K562 (cell line): ENCODE data around the gene ITGB2. TPM values are rescaled to one million over a fixed set of nuclear protein-coding genes. Genes with fewer than 3 reads are reported as not detected.

Experiments
- BCOR ChIP-seq: fragments of 450-650 bp; IDR thresholded peaks from 2 replicates; pipeline ENCODE4 v1.6.1; 2016
- CBFA2T3 ChIP-seq: fragments of 450-650 bp; IDR thresholded peaks from 2 replicates; pipeline ENCODE4 v1.6.1; 2017
- CHD1 ChIP-seq: fragments of 200-600 bp; sonication (generic); IDR thresholded peaks from one replicate; pipeline ENCODE4 v1.6.1; 2012; ENCODE audit warnings: mild to moderate bottlenecking, moderate library complexity, low read length, inconsistent platforms
- FOXP4 ChIP-seq: sonication (generic); formaldehyde crosslinking; IDR thresholded peaks from 2 replicates; pipeline ENCODE4 v1.8.0; 2022; ENCODE audit warnings: mild to moderate bottlenecking, missing genetic modification reagents, borderline replicate concordance
- IFI16 ChIP-seq: fragments of 250-450 bp; sonication (Bioruptor Pico); IDR thresholded peaks from 2 replicates; pipeline ENCODE4 v2.1.2; 2022; ENCODE audit warnings: mild to moderate bottlenecking, inconsistent platforms
- MCM7 ChIP-seq, 2 experiments: fragments of 450-650 bp; IDR thresholded peaks; 2 replicates each; pipeline ENCODE4 v1.6.1; 2016 to 2018
- MEF2D ChIP-seq: conservative IDR thresholded peaks from 2 replicates; pipeline ENCODE4 v1.6.1; 2016; ENCODE audit warnings: low read depth, missing genetic modification characterization, missing compliant biosample characterization
- PPARD ChIP-seq: fragments of 250-450 bp; sonication (Bioruptor Pico); IDR thresholded peaks from 2 replicates; pipeline ENCODE4 v1.8.0; 2022; ENCODE audit warnings: inconsistent platforms, mild to moderate bottlenecking, moderate library complexity
- RBFOX2 ChIP-seq: fragments of 200-400 bp; formaldehyde crosslinking; IDR thresholded peaks from 2 replicates; pipeline ENCODE4 v1.6.1; 2017; ENCODE audit warnings: low read depth, mild to moderate bottlenecking, low read length, moderate library complexity
- SLC30A9 ChIP-seq: fragments of 250-450 bp; sonication (Bioruptor Pico); IDR thresholded peaks from 2 replicates; pipeline ENCODE4 v1.8.0; 2022; ENCODE audit warnings: mild to moderate bottlenecking, moderate library complexity
- ZBED1 ChIP-seq: IDR thresholded peaks from 2 replicates; pipeline ENCODE4 v1.6.1; 2014
- ZNF655 ChIP-seq: fragments of 250-450 bp; sonication (Bioruptor Pico); IDR thresholded peaks from 2 replicates; pipeline ENCODE4 v1.5.0; 2021
- polyA plus RNA-seq, 8 experiments: library from polyadenylated mRNA; depleted of rRNA in 4 of 8; stranded (reverse) in 5 of 8; unstranded in 3 of 8; fragments of >200 nt; fragmentation: Nextera tagmentation in 2 of 8; fragmentation: Illumina TruSeq in 1 of 8; extraction: Ambion mirVana in 2 of 8; extraction: Trizol in 1 of 8; gene quantifications; 2 replicates each; pipeline versions ENCODE4 v1.2.1 to v1.2.3, GENCODE V29; 2011 to 2014; ENCODE audit warnings: inconsistent platforms in 1 of 8, missing spikeins in 1 of 8
- total RNA-seq, 7 experiments: library from RNA; depleted of rRNA in 6 of 7; stranded (reverse); fragments of >200 nt in 6 of 7; fragmentation: Illumina TruSeq in 2 of 7; extraction: Trizol in 2 of 7; gene quantifications; 2 replicates each; pipeline versions ENCODE4 v1.2.1 to v1.2.3, GENCODE V29; 2011 to 2021; ENCODE audit warnings: low replicate concordance in 1 of 7
- TF ChIP-seq, protein P1 (sequence below): fragments of 450-650 bp; IDR thresholded peaks from 2 replicates; pipeline ENCODE4 v1.6.1; 2016; ENCODE audit warnings: mild to moderate bottlenecking, moderate library complexity

ITGB2 gene
- total and polyA plus RNA-seq, 9 of the 15 experiments (the other 6 are each of a cell fraction or from before 2014, with no cell fraction given) = 0.07 to 1.3 (median 0.51) TPM; not detected in 2

DNA sequence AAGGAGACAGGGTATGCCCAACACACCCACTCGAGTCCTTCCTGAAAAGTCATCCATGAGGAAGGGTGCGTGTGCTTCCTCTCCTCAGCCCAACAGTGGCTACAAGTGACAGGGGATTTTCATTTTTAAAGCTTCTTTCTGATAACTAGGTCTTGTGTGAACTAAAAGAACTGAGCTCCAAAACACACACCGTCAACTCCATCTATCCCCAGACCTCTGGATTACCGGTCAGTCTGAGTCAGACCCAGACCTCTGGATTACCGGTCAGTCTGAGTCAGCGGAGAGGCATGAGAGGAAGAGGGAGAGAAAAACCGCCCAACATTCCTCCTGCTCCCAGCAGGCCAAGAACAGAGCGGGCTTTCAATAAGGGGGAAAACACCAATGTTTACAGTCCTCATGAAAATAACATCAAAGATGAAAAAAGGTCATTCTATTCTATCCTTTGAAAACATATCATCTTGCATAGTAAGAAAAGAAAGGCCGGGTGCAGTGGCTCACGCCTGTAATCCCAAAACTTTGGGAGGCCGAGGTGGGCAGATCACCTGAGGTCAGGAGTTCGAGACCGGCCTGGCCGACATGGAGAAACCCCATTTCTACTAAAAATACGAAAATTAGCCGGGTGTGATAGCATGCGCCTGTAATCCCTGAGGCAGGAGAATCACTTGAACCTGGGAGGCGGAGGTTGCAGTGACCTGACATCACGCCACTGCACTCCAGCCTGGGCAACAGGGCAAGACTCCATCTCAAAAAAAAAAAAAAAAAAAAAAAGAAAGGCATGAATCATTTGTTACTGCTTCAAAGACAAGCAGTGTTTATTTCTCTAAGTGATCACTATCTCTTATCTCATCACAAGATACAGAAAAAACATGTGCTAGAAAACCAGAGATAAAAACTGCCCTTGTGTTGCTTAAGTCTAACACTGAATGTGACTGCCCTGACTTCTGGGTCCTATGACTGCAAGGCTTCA lies 50.6 kb downstream of the ITGB2 start (continued):
- TF ChIP-seq, protein P1, sequence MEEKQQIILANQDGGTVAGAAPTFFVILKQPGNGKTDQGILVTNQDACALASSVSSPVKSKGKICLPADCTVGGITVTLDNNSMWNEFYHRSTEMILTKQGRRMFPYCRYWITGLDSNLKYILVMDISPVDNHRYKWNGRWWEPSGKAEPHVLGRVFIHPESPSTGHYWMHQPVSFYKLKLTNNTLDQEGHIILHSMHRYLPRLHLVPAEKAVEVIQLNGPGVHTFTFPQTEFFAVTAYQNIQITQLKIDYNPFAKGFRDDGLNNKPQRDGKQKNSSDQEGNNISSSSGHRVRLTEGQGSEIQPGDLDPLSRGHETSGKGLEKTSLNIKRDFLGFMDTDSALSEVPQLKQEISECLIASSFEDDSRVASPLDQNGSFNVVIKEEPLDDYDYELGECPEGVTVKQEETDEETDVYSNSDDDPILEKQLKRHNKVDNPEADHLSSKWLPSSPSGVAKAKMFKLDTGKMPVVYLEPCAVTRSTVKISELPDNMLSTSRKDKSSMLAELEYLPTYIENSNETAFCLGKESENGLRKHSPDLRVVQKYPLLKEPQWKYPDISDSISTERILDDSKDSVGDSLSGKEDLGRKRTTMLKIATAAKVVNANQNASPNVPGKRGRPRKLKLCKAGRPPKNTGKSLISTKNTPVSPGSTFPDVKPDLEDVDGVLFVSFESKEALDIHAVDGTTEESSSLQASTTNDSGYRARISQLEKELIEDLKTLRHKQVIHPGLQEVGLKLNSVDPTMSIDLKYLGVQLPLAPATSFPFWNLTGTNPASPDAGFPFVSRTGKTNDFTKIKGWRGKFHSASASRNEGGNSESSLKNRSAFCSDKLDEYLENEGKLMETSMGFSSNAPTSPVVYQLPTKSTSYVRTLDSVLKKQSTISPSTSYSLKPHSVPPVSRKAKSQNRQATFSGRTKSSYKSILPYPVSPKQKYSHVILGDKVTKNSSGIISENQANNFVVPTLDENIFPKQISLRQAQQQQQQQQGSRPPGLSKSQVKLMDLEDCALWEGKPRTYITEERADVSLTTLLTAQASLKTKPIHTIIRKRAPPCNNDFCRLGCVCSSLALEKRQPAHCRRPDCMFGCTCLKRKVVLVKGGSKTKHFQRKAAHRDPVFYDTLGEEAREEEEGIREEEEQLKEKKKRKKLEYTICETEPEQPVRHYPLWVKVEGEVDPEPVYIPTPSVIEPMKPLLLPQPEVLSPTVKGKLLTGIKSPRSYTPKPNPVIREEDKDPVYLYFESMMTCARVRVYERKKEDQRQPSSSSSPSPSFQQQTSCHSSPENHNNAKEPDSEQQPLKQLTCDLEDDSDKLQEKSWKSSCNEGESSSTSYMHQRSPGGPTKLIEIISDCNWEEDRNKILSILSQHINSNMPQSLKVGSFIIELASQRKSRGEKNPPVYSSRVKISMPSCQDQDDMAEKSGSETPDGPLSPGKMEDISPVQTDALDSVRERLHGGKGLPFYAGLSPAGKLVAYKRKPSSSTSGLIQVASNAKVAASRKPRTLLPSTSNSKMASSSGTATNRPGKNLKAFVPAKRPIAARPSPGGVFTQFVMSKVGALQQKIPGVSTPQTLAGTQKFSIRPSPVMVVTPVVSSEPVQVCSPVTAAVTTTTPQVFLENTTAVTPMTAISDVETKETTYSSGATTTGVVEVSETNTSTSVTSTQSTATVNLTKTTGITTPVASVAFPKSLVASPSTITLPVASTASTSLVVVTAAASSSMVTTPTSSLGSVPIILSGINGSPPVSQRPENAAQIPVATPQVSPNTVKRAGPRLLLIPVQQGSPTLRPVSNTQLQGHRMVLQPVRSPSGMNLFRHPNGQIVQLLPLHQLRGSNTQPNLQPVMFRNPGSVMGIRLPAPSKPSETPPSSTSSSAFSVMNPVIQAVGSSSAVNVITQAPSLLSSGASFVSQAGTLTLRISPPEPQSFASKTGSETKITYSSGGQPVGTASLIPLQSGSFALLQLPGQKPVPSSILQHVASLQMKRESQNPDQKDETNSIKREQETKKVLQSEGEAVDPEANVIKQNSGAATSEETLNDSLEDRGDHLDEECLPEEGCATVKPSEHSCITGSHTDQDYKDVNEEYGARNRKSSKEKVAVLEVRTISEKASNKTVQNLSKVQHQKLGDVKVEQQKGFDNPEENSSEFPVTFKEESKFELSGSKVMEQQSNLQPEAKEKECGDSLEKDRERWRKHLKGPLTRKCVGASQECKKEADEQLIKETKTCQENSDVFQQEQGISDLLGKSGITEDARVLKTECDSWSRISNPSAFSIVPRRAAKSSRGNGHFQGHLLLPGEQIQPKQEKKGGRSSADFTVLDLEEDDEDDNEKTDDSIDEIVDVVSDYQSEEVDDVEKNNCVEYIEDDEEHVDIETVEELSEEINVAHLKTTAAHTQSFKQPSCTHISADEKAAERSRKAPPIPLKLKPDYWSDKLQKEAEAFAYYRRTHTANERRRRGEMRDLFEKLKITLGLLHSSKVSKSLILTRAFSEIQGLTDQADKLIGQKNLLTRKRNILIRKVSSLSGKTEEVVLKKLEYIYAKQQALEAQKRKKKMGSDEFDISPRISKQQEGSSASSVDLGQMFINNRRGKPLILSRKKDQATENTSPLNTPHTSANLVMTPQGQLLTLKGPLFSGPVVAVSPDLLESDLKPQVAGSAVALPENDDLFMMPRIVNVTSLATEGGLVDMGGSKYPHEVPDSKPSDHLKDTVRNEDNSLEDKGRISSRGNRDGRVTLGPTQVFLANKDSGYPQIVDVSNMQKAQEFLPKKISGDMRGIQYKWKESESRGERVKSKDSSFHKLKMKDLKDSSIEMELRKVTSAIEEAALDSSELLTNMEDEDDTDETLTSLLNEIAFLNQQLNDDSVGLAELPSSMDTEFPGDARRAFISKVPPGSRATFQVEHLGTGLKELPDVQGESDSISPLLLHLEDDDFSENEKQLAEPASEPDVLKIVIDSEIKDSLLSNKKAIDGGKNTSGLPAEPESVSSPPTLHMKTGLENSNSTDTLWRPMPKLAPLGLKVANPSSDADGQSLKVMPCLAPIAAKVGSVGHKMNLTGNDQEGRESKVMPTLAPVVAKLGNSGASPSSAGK = 0 out of 2 replicates have a peak, but pooled peaks have one; percentile 17
- TF ChIP-seq CHD1 (no peak), MEF2D (tag) (no peak), PPARD (CRISPR knock-in tag) (no peak), IFI16 (CRISPR knock-in tag) (no peak), MCM7 (IDR thresholded peaks at IDR 0.05) (no peak), FOXP4 (CRISPR knock-in tag) (no peak), SLC30A9 (CRISPR knock-in tag) (no peak), RBFOX2 (no peak), ZBED1 (no peak), ZNF655 (no peak), CBFA2T3 (peak; percentile 46; the same call in 1 of the 2 replicates), BCOR (peak; percentile 46)
